ENCODE results near the gene ZFHX2. TPM values are rescaled to one million over a fixed set of nuclear protein-coding genes. Genes with fewer than 3 reads are reported as not detected.
"Not testable (repeated sequence)": the region's sequence is repeated elsewhere in the genome, so short reads cannot be mapped to it uniquely, and the experiment has no call there.

ZFHX2 gene
- total RNA-seq, 1 donor from 2014 or later: 12.5 TPM

DNA sequence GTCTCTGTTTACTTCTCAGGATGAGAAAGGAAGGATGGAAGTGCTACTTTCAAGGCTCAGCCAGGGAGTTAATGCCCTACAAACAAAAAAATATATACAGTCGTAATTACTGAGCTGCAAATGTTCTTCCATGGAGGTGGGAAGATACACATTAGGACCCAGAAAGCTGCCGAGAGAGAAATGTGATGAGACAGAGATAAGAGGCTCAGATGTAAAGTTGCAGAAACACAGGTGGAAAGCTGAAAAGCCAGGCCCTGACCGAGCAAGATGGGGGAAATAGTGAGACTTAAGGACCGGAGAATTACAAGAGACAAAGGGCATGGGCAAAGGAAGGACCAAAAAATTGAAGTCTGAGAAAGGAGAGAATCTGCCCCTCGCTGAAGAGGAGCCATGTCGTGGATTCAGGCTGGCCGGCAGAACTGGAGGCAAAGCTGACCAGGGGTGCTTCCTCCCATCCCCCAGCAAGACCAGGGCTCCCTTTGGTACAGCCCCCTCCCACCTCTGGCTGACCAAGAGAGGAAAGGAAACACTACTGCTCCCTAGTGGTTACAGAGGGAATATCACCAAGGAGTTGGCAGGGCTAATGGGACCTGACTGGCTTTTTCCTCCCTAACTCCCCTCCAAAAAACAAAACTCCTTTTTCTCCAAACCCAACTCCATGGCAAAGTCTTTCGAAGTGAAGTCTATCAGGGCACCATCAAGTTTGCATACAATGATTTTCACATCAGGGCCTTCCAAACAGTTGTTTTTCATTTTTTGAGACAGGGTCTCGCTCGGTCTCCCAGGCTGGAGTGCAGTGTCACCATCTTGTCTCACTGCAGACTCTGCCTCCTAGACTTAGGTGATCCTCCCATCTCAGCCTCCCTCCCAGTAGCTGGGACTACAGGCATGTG, 12.1 kb downstream of the ZFHX2 start:
- DNase-seq (ENCODE audit: low spot score): no peak

DNA sequence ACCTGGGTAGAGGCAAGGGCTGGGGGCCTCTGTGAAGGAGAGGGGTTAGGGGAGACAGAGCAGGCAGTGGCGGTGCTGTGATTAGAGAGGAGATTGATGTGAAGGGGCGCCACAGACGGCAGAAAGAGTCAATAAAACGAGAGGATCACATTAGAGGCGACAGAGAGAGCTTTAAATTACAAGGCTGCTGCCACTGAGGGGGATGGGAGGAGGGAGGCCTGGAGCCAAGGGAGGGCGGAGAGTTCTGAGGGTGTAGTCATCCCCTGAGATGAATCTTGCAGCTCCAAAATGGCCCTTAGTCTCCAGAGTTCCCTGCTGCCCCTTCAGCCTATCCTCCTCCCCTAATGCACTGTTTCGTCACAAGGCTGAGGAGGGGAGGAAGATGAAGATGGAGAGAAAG, 12.8 kb downstream of the ZFHX2 start:
- DNase-seq (ENCODE audit: low spot score): no peak

DNA sequence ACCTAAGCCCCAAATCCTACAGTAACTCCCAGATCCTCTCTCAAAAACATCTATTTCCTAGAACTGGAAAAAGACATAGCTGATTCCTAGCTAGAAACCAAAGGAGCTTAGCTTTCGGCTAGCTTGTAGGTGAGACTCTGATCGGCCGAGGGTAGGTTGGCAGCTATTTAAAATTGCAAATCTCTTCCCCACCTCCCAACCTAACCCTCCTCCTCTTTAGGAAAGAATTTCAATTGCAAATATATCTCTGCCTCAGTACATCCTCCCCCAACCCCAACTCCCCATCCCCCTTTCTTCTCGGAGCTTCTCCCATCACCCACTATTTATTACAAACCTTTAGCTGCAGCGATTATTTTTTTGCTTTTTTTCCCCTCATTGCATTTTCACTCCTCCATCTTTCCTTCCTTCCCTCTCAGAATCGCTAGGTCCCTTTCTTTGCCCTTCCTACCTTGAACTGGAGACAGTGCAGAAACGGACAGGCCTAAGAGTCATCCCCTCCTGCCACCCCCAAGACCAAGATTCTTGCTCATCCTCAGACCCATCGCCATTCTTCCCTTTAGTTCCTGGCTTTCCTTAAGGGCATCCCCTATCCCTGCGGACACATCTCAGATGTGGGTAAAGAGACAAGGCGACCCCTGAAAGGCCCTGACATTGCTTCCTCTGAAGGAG, 13.4 kb downstream of the ZFHX2 start:
- DNase-seq (ENCODE audit: low spot score): no peak

DNA sequence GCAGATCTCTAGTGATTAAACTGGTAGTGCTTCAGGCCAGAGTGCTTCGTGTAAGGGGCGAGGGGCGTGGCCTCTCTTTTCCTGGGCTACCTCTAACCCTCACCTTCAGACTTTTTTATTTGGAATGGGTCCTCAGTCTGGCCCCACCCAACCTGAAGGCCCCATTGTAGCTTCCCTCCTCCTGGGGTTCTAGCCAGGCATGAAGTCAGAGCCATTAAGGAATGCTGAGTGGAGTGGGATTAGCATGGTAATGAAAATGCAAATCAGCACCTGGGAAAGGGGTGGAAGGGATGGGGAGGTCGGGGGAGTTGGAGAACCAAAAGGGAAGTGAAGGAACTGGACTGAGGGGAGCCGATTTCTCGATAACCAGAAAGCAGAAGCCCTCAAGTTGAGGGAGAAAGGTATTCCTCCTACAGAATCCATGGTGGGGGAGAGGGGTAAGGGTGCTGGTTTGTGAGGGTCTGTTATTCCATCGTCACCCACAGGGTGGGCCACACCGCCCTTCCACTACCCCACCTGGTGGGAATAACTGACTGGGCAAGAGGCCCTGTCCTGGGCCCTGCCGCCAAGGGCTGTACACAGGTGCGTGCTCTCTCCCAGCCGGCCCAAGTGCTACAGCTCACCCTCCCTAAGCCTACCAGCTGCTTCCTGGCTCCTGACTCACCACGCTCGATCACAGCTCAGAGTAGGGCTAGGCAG, 14.1 kb downstream of the ZFHX2 start:
- DNase-seq (ENCODE audit: low spot score): no peak

DNA sequence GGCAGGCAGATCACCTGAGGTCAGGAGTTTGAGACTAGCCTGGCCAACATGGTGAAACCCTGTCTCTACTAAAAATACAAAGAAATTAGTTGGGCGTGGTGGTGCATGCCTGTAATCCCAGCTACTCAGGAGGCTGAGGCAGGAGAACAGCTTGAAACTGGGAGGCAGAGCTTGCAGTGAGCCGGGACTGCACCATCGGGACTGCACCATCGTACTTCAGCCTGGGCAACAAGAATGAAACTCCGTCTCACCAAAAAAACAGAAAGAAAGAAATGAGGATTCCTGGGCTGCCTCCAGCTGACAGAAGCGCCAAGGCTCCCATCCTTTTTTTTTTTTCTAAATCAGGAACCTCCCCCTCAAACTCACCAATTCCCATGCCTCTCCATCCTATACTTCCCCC, 14.7 kb downstream of the ZFHX2 start:
- not testable (repeated sequence) for DNase-seq (ENCODE audit: low spot score)

DNA sequence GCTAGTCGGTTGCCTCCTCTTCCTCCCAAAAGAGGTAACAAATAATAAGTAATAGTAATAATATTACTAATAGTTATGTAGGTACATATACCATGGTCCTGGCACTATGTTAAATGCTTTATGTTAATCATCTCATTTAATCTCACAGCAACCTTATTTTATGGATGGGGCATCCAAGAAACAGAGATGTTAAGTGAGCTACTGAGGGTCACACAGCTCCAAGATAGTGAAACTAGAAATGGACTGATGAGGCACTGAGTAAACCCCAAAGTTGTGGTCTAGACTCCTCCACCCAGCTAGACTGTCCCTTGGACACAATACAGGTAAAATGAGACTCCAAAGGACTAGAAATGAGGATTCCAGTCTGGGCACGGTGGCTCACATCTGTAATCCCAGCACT, 15.1 kb downstream of the ZFHX2 start:
- no peak for DNase-seq (ENCODE audit: low spot score)

DNA sequence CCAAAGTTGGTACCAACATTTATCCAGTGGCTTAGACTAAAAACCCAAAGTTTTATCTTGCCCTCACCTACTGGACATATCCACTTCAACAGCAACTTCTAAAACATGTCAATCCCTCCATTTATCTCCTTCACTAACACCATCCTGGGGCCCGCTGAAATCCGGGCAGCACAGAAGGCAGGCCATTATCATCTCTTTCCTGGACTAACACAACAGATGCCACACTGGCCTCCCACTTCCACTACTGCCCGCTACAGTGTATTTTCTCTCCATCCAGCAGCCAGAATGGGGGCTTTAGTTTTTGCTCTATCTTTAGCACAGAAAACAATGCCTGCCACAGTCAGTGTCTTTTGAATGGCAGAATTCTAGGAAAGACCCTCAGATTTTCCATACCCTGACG, 15.6 kb downstream of the ZFHX2 start:
- DNase-seq (ENCODE audit: low spot score): no peak

DNA sequence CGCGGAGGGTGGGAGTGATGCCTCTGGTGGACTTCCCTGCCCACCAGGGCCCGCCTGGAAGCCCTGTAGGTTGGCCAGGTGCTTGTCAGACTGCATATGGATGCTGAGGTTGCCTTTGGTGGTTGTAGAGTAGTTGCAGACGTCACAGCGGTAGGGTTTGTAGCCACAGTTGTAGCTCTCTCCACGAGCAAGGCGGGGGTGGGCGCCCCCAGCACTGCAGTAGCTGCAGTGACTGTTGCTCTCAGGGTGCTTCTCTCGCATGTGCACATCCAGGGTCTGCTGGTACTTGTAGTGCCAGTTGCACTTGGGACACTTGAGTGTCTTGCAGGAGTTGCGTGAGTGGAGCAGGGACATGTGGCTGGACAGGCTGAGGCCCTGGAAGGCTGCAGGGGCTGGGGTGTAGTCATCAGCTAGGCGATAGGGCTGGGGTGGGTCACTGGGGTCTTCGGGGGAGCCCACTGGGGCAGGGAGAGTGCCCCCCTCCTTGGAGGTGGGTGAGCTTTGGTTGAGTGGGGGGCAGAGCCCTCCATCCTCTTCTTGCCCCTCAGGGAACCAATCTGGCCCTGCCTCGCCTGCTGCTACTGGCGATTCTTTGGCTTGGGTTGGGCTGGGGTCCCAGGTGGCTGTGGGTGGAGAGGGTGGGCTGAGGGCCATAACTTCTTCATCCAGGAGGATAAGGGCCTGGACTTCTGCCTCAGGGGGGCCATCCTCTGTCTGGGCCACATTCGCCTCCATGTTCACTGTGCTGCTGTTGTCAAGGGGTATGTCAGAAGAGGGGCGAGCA, 17.7 kb downstream of the ZFHX2 start:
- no peak for DNase-seq (ENCODE audit: low spot score)

DNA sequence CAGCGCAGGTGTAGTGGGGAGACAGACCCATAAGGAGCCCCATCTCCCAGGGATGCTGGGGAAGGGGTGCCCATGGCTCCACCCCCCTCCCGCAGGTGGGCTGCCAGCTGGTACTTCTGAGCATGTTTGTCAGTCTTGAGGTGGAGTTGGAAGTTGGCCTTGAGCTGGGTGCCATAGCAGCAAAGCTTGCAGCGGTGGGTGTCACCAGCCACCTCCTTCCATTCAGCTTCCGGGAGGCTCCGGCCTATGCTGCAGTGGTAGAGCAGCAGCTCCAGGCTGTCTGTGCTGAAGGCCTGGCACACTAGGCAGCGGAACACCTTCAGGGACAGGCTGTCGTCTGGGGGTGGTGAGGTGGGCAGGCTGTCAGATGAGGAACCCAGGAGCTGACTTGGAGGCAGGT, 18.9 kb downstream of the ZFHX2 start:
- no peak for DNase-seq (ENCODE audit: low spot score)

DNA sequence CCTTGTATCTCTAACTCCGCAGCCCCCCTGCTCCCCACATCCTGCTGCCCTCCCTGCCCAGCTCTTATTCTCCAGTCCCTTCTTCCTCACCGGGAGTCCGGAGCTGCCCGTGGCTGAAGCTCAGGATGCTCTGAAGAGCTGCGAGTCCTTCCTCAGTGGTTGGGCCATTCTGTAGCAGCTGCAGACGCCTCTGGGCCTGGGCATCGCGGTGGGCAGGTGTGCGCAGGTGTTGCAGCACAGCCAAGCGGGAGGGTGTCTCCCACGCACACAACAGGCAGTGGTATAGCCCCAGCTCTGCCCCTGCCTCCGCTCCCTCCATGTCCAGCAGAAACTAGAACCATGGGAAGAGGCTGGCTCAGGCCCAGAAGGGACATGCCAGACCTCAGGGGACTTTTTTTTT, 20.2 kb downstream of the ZFHX2 start:
- DNase-seq (ENCODE audit: low spot score): no peak

DNA sequence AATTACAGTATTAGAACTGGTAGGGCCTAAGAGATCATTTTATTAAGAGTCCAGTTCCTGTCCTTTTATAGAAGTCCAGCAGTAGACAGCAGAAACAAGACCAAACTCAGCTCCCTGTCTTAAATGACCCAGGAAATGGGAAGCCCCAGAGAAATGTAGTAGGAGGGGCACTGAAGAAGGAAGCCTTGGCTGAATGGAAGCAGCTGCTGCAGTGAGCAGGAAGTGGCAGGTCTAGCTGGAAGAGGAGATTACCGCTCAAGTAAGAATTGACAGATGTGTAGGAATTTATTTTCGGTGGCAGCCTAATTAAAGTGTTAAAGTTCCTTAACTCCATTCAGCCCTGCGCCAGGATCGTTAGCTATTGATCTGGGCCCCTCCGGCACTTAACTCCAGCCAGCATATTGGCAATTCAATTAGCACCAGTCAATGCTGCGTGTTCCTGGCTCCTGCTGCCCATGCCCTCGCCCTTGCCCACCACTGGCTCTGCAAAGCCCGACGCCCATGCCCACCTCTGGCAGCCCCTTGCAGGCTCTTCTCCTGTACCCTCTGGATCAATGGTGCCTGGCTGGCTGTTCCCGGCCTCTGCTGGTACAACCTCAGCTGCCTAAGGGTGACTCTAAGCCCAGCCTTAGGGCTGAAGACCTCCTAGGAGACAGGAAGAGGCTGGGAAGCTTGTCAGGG, 21.1 kb downstream of the ZFHX2 start:
- DNase-seq (ENCODE audit: low spot score): no peak

DNA sequence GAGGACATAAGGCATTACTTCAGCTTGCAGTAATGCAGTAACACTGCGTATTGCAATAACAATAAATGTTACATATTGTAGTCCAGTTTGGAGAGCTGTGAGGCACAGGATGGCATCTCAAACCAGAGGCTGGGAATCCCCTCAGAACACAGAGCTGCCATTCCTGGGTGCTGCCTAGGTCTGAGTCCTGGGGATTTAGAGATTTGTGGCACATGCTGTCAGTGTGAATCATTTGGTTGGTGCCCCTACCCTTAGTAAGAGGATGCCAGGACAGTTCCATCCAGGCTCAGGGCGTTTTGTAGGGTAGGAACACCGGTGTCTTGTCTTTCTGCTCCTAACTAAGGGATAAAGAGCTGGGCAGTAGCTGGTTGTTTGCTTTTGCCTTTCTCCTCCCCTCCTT, 22.5 kb downstream of the ZFHX2 start:
- DNase-seq (ENCODE audit: low spot score): no peak

DNA sequence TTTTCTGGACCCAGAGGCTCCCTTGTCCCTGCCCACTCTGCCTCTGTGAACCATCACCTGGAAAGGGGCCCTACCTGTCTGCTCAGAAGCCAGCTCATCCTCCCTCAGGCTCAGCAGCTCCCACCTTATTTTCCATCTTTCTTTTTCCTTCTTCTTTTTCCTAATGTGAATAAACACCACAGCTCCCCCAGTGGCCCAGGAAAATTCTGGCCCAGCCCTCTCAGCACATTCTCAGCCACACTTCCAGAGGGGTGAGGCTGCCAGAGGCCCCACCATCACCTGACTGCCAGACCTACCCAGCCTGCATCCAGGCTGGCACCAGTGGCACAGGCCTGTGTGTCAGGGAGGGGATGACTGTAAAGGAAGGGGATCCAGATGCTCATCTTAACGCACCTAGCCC, 23.0 kb downstream of the ZFHX2 start:
- DNase-seq (ENCODE audit: low spot score): no peak

DNA sequence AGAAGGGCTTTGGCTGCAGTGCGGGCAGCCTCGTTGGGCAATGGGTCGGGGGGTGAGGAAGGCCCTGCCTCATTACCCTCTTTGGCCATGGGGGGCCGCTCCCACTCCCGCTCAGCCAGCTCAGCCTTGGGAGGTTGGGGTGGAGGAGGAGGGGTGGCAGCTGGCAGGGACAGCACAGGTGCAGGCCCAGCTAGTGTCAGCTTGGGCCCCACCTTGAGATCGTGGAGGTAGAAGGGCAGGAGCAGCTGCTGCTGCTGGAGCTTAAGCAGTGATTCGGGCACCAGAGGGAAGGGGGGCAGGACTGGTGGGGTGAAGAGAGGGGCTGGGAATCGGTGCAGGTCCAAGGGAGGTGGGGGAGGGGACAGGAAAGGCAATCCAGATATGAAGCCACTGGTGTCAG, 26.0 kb downstream of the ZFHX2 start:
- no peak for DNase-seq (ENCODE audit: low spot score)

DNA sequence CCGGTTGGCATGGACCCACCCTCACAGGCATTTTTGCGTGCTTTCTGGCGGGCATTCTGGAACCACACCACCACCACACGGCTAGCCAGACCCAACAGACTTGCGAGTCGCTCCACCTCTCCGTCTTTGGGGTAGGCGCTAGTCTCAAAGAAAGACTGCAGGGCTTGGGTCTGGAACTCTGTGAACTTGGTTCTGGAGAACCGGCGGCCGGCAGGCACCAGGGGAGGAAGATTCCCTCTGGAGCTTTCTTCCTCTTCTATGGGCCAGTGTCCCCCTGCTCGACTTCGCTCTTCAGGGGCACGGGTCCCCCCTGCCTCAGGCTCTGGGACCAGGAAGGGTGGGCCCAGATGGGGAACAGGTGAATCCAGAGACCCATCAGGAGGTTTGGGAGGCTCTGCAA, 26.6 kb downstream of the ZFHX2 start:
- DNase-seq (ENCODE audit: low spot score): no peak

DNA sequence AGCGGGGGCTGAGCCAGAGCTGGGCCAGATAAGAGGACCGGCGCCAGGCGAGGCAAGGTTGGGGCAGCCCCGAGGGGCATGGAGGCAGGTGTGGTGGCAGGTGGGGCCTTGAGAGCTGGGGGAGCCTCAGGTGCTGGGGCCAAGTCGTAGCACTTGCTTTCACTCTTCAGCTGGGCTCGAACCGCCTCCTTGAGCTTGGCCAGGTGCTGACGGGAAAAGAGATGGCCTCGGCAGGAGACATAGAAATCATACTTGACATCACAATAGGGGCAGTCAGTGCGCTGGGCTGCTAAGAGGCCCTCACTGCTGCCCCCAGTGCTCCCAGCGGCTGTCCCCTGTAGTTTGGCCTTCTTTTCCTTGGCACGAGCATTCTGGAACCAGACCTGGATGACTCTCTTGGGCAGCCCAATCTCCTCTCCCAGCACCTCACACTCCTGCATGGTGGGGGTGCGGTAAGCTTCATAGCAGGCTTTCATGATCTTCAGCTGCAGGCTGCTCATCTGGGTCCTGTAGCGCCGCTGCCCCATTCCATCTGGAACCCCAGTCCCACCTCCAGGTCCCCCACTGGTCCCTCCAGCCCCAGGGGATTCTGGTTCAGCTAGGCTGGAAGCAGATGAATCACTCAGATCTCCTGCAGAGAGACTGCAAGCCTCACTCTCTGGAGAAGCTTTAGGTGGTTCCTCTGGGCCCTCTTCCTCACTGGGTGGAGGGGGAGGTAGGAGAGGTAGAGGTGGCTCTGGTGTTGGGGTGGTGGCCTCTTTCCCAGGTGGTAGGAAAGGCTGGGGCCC, 28.1 kb downstream of the ZFHX2 start:
- DNase-seq (ENCODE audit: low spot score): no peak

DNA sequence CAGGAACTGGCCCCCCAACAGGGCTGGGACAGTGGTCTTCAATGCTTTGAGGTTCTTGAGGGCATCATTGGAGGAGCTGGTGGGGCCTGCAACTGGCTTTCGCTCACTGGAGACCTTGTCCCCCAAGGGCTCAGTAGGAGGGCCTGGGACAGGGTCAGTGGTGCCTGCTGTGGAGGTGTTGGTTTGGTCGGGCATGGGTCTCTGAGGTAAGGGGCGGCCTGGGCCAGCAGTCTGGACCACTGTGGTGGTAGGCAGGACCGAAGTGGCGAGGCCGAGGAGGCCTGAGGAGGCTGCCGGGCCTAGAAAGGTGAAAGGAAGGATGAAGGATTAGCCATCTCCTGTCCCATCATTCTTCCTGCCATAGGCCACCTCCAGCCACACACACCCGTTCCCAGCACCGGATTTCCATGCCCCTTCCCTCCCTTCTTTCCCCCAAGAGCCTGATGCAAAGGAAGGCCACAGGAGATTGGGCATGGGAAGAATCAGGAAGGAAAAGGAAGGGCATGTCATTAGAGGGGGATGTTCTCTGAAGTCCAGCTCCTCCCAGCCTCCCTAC, 28.8 kb downstream of the ZFHX2 start:
- DNase-seq (ENCODE audit: low spot score): no peak

DNA sequence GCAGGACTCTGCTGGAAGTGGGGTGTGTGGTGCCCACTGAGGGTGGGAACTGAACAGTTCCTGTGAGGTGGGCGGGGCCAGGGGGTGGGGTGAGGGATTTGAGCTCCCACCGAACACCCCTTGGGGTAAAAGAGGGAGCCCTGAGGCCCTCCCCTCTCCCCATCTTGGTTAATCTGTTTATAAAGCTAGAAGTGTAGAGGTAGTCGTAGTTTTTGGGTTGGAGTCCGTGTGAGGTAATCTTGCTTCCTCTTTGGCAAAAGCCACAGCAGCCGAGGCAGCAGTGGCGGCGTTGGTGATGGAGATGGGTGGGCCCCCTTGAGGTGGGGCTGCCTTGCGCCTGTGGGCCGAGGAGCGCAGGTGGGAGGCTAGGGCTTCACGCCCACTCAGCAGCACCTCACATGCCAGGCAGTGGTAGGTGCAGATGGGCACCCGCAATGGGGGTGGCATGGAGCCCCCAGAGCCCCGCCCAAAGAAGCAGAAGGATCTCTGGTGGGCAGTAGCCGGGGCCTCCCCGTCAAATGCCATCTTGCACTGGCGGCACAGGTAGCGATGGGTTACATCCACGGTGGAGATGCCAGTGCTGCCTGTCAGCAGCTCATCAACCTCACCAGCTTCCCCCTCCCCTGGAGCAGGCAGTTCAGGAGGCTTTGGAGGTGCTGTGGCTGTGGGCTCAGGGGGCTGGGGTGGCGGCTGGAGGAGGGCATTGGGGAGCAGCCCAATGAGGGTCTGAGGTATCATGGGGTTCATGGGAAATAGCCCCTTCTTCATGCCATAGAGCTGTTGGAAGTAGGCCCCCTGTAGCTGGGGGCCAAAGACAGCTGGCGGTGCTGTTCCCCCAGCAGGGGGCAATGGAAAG, 29.6 kb downstream of the ZFHX2 start:
- DNase-seq (ENCODE audit: low spot score): no peak

DNA sequence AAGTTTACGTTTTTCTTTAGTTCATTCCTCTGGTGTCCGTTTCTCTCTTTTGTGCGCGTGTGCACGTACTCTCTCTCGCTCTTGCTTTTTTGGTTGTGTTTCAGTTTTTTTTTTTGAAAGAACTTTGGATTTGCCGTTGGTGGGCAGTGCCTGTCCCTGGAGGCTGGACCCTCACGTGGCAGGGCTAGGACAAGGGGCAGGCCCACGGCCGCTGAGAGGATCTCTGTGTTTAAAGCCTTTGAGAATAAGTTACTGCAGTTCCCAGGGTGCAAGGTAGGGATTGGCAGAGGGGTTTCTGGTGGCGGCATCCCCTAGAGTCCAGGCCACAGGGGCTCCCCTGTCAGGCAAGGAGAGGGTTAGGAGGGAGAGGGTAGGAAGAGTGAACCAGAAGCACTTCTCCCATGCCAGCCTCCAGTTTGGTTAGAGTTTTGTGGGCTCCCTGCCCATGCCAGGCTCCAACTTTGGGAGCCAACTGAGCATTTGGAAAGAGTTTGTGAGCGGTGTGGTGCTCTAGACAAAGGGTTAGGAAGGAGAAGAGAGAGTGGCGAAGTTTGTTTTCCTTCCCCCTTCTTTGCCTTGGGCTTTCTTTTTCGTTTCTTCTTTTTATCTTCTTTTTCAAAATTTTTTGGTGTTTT, 30.5 kb downstream of the ZFHX2 start:
- DNase-seq (ENCODE audit: low spot score): no peak
